Activated CD8-positive, alpha-beta memory T cell treated with anti-CD3 and anti-CD28 coated beads, Interleukin-2, amount 10 ng/mL, durations not matched to agents 7 days and 5 days (primary cell): Measurements from ENCODE around the gene HNF1A. TPM values are rescaled to one million over a fixed set of nuclear protein-coding genes. Genes with fewer than 3 reads are reported as not detected.

Source experiments
- ATAC-seq: fragments of 150-1000 bp; cut with Tn5 transposase; one replicate; pipeline ENCODE4 v1.10.0; 2021; ENCODE audit warnings: moderate library complexity
- CTCF ChIA-PET: fragments of 350-600 bp; sonication (Branson Sonifier 250); formaldehyde crosslinking; loops from one replicate; lab custom pipeline; 2021; ENCODE audit warnings: antibody characterized with exemption; lab: Charles Lee
- DNase-seq: peaks from one replicate; pipeline ENCODE4 v3.0.0-alpha.2; 2020
- H3K27ac Mint-ChIP-seq: one replicate; pipeline ENCODE4 v1.8.0; 2021; ENCODE audit warnings: mild to moderate bottlenecking, mixed read lengths
- H3K27me3 Mint-ChIP-seq: one replicate; pipeline ENCODE4 v1.8.0; 2021; ENCODE audit warnings: mixed read lengths
- H3K36me3 Mint-ChIP-seq: one replicate; pipeline ENCODE4 v1.8.0; 2021; ENCODE audit warnings: mild to moderate bottlenecking, mixed read lengths
- H3K4me1 Mint-ChIP-seq: one replicate; pipeline ENCODE4 v1.8.0; 2021; ENCODE audit warnings: mixed read lengths
- H3K4me3 Mint-ChIP-seq: one replicate; pipeline ENCODE4 v1.8.0; 2021; ENCODE audit warnings: mild to moderate bottlenecking, moderate library complexity, mixed read lengths
- H3K9me3 Mint-ChIP-seq: one replicate; pipeline ENCODE4 v1.8.0; 2022; ENCODE audit warnings: low read depth, mixed read lengths
- total RNA-seq, 2 experiments: library from RNA; stranded (reverse); gene quantifications; one replicate each; pipeline ENCODE4 v1.2.3, GENCODE V29; 2021

HNF1A gene
- total RNA-seq, 2 experiments from 2014 or later, result not detected

DNA sequence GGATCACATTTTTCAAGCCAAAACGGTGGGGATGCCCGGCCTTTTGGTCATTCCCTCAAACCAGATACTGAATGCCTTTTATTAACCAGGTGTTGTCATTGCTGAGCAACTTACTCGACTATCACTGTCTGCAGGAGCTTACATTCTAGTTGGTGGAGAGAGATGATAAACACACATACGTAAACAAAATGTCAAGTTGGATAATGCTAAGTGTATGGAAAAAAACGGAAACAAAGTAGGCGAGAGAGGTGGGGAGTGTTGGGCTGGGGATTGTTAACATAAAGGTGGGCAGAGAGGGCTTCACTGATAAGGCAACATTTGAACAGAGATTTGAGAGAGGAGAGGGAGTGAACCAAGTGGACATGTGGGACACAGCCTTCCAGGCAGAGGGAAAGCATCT is 33.5 kb downstream of the HNF1A start:
- Mint-ChIP-seq H3K4me1 (peaks cover 21% of the 10 kb centered on the region), H3K36me3 (peaks cover 13% of the 10 kb centered on the region), H3K4me3 (no peak overlapping the region), H3K27me3 (no peaks in the 10 kb centered on the region), H3K27ac (no peak overlapping the region), H3K9me3 (no peaks in the 10 kb centered on the region)
- no peak for DNase-seq
- no peak for ATAC-seq
- CTCF ChIA-PET, result no interaction called here

DNA sequence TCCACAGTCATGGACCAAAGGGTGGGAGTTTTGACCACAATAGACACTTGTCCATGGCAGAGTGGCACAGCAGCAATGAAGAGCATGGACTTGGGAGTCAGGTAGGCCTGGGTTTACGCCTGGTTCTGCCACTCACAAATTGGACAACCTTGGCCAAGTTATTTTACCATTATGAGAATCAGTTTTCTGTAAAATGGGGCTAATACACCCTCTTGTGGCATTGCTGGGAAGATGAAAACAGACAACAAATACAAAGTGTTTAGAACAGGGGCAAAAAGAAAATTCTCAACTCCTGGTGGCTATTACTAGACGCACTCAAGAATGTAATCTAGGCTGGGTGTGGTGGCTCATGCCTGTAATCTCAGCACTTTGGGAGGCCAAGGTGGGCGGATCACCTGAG is 35.4 kb downstream of the HNF1A start:
- CTCF ChIA-PET, result interaction anchor here (1.4 kb wide), 1 partner anchor 54 kb away, joined by 3 read pairs; no protein-coding TSS in a partner anchor
- DNase-seq, result no peak
- H3K4me3 Mint-ChIP-seq, result no peak overlapping the region
- peaks cover 21% of the 10 kb centered on the region for H3K4me1 Mint-ChIP-seq
- no peaks in the 10 kb centered on the region for H3K9me3 Mint-ChIP-seq
- no peaks in the 10 kb centered on the region for H3K27me3 Mint-ChIP-seq
- ATAC-seq, result no peak
- no peak overlapping the region for H3K27ac Mint-ChIP-seq
- peaks cover 8% of the 10 kb centered on the region for H3K36me3 Mint-ChIP-seq

DNA sequence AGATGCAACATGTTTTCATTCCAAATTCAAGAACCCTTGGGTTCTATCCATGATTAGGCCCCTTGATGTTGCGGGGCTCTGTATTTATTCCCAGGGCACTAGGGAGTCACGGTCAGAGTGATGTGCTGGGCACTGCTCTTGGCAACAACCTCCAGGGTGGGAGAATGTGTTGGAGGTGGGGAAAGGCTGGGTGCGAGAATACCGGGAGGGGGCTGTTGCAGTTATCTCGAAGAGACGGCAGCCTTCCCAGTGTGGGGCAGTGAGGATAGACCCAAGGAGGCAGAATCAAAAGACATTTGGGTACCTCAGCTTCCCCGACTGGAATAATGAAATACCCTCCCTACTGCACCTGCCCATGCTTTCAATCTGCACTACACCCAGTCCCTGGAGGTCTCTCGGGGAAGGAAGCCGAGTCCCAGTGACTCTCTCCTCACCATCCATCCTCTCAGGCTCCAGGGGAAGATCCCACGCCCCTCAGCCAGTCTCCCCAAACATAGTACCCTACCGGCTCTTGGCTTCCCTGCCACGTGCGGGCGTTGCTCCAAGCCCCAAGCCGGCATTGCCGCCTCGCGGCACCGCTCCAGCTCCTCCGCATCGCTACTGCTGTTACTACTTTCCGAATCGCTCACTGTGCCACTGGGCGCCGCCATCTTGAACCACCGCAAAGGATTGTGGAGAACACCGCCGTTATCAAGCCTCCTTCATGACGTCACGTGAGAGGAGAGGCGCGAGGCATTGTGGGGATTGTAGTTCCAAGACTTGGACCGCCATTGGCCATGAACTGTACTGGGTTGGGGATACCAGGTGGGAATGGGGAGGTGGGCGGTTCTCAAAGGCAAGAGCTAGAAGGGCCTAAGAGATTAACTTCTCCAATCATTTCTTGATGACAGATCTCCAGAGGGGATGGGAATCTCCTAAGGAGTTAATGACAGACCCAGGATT is 37.8 kb downstream of the HNF1A start, which contains the start of gene C12orf43:
Gene C12orf43 (minus strand): TSS at position 663 of the 942 bp plus-strand sequence. CDS start 13 bp downstream, at position 650.
- Mint-ChIP-seq H3K9me3 (no peaks in the 10 kb centered on the region), H3K36me3 (peaks cover 24% of the 10 kb centered on the region), H3K27ac (peak within 1 kb of the TSS; percentile 95), H3K4me3 (peak within 1 kb of the TSS; percentile 97), H3K4me1 (peaks cover 21% of the 10 kb centered on the region), H3K27me3 (no peaks in the 10 kb centered on the region)
- CTCF ChIA-PET, result interaction anchor here (0.8 to 2.8 kb wide), 6 partner anchors 10 to 94 kb away, joined by 3 to 9 read pairs (median 4); no protein-coding TSS in a partner anchor
- peak; percentile 97 for DNase-seq
- peak; percentile 97 for ATAC-seq

DNA sequence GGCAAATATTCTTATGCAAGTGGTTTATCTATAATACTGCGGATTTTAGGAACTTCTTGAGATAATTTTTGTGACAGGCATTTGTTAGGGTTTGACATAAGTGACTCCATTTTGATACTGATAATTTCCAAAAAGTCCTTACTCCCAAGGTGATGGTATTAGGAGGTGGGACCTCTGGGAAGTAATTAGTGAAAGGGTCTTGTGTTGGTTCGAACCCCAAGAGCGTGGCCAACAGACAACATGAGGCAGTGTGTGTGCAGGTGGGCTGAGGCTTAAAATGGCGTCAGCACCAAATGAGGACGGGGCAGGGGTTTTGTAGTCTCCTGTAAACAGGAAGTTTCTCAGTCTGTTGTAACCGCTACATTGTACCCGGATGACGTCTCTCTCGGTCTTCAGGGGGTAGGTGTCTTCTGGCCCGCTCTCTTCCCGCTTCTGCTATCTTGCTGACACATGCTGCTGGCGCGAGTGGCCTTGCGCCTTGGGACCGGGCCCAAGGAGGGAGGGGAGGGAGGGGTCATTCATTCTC is 39.7 kb downstream of the HNF1A start:
- Mint-ChIP-seq H3K9me3 (no peaks in the 10 kb centered on the region), H3K4me3 (no peak overlapping the region), H3K4me1 (peaks cover 19% of the 10 kb centered on the region), H3K27me3 (no peaks in the 10 kb centered on the region), H3K27ac (no peak overlapping the region), H3K36me3 (peaks cover 32% of the 10 kb centered on the region)
- ATAC-seq (no peak), DNase-seq (no peak)
- CTCF ChIA-PET, result interaction anchor here (1.5 to 2.8 kb wide), 2 partner anchors 8 to 42 kb away, joined by 3 to 9 read pairs; no protein-coding TSS in a partner anchor

DNA sequence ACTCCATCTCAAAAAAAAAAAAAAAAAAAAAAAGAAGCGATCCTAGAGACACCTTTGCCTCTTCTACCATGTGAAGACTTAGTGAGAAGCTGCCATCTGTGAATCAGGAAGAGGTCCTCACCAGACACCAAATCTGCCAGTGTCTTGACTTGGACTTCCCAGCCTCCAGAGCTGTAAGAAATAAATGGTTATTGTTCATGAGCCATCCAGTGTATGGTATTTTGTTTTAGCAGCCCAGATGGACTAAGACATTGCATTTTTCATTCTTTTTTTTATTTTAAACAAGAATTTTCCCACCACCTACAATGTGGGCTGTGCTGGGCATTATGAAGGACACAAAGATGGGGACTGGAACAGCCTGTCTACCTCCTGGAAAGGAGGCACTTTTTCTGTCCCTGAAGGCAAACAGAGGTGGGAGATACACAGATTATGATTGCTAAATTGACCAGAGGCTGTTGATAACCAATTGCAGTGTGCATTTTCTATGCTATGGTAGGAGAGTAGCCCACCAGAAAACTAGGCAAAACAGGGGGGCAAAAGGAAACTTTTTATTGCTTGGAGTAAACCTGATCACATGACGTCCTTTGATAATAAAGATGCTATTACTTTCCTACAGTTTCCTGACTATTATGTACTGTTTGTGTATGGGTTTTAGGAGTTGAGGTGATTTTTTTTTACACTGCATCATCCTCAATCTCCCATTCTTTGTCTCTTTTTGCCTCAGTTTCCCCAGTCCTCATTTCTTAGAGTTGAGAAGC is 40.7 kb downstream of the HNF1A start:
- ATAC-seq (no peak), DNase-seq (no peak)
- peaks cover 18% of the 10 kb centered on the region for H3K4me1 Mint-ChIP-seq
- peaks cover 40% of the 10 kb centered on the region for H3K36me3 Mint-ChIP-seq
- no peaks in the 10 kb centered on the region for H3K27me3 Mint-ChIP-seq
- H3K9me3 Mint-ChIP-seq, result no peaks in the 10 kb centered on the region
- no peak overlapping the region for H3K27ac Mint-ChIP-seq
- CTCF ChIA-PET, result interaction anchor here (1.1 to 1.5 kb wide), 2 partner anchors 8 to 77 kb away, joined by 3 to 4 read pairs; no protein-coding TSS in a partner anchor
- no peak overlapping the region for H3K4me3 Mint-ChIP-seq

DNA sequence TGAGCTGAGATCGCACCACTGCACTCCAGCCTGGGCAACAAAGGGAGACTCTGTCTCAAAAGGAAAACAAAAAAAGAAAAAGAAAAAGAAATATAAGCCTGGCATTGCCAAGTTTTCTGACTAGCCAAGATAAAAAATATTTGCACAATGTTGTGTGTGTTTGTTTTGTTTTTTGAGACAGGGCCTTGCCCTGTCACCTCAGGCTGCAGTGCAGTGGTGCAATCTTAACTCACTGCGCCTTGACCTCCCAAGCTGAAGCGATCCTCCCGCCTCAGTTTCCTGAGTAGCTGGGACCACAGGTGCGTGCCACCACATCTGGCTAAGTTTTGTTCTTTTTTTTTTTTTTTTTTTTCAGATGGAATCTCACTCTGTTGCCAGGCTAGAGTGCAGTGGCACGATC is 43.4 kb downstream of the HNF1A start:
- CTCF ChIA-PET, result interaction anchor here (1.1 kb wide), 1 partner anchor 12 kb away, joined by 3 read pairs; no protein-coding TSS in a partner anchor
- Mint-ChIP-seq H3K4me1 (peaks cover 5% of the 10 kb centered on the region), H3K4me3 (no peak overlapping the region), H3K9me3 (no peaks in the 10 kb centered on the region), H3K27me3 (no peaks in the 10 kb centered on the region), H3K36me3 (peaks cover 61% of the 10 kb centered on the region), H3K27ac (no peak overlapping the region)
- DNase-seq, result no peak
- no peak for ATAC-seq

DNA sequence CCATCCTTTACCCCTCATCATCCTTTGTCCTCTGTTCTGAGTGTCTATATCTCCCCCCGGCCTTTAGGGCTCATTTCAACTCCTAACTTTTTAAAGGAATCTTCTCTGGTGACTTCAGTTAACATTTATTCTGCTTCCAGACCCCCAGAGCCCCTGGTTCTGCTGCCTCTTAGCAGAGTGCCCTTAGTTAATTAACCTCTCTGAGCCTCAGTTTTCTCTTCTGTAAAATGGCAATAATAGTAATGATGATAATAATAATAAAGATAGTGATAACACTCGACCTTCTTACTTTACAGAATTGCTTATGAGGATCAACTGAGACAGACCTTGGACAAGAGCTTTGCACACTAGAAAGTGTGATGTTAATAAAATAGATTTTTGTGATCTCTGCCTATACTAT is 44.4 kb downstream of the HNF1A start:
- H3K36me3 Mint-ChIP-seq, result peaks cover 69% of the 10 kb centered on the region
- H3K9me3 Mint-ChIP-seq, result no peaks in the 10 kb centered on the region
- H3K4me3 Mint-ChIP-seq, result no peak overlapping the region
- CTCF ChIA-PET, result no interaction called here
- peaks cover 6% of the 10 kb centered on the region for H3K4me1 Mint-ChIP-seq
- no peak for ATAC-seq
- no peaks in the 10 kb centered on the region for H3K27me3 Mint-ChIP-seq
- H3K27ac Mint-ChIP-seq, result no peak overlapping the region
- no peak for DNase-seq

DNA sequence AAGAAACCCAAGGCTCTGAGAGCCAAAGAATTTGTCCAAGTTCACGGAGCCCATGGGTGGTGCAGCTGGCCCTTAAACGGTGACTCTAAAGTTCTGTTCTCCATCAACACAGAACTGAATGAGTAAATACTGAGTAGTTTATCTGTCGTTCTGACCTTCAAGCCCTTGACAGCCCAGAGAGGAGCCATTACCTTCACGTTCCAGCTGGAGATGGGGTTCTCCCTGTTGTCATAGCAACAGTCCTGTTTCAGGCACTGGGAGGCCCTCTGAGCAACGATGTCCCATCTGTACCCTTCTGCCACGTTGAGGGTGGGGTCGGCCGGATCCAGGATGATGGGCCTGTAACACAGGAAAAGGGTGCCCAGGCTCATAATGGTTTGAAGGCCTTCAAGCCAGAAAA is 45.5 kb downstream of the HNF1A start:
- CTCF ChIA-PET, result no interaction called here
- no peaks in the 10 kb centered on the region for H3K9me3 Mint-ChIP-seq
- ATAC-seq, result no peak
- peaks cover 14% of the 10 kb centered on the region for H3K4me1 Mint-ChIP-seq
- H3K36me3 Mint-ChIP-seq, result peaks cover 77% of the 10 kb centered on the region
- no peak overlapping the region for H3K27ac Mint-ChIP-seq
- H3K27me3 Mint-ChIP-seq, result no peaks in the 10 kb centered on the region
- no peak overlapping the region for H3K4me3 Mint-ChIP-seq
- no peak for DNase-seq

DNA sequence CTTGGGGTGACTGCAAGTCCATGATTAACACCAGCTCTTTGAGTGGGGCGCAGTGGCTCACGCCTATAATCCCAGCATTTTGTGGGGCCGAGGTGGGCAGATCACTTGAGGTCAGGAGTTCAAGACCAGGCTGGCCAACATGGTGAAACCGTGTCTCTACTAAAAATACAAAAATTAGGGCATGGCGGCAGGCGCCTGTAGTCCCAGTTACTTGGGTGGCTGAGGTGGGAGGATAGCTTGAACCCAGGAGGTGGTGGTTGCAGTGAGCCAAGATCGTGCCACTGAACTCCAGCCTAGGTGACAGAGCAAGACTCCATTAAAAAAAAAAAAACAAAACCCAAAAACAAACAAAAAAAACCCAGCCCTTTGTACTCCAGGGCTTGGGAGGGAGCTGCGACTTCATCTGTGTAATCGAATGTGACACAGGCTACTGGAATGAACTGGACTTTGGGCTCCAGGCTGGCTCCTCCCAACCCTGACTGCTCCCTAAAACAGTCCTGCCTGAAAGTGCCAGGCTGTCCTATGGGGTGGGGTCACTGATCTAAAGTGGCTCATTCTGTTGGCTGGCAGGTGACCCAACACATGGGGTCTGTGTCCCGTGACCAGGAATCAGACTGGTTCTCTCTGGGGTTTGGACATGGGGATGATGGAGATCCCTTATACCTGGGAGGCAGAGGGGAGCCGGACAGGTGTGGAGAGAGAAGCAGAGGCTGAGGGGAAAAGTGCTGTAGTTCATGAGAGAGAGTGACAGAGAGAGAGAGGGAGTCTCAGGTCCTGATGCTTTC is 47.3 kb downstream of the HNF1A start:
- Mint-ChIP-seq H3K36me3 (peaks cover 69% of the 10 kb centered on the region), H3K4me1 (peaks cover 15% of the 10 kb centered on the region), H3K27ac (peak overlapping the region; percentile 31), H3K9me3 (no peaks in the 10 kb centered on the region), H3K27me3 (no peaks in the 10 kb centered on the region), H3K4me3 (no peak overlapping the region)
- CTCF ChIA-PET, result interaction anchor here (0.6 to 1.4 kb wide), 2 partner anchors 8 to 528 kb away, joined by 3 read pairs; no protein-coding TSS in a partner anchor
- no peak for ATAC-seq
- DNase-seq, result no peak

DNA sequence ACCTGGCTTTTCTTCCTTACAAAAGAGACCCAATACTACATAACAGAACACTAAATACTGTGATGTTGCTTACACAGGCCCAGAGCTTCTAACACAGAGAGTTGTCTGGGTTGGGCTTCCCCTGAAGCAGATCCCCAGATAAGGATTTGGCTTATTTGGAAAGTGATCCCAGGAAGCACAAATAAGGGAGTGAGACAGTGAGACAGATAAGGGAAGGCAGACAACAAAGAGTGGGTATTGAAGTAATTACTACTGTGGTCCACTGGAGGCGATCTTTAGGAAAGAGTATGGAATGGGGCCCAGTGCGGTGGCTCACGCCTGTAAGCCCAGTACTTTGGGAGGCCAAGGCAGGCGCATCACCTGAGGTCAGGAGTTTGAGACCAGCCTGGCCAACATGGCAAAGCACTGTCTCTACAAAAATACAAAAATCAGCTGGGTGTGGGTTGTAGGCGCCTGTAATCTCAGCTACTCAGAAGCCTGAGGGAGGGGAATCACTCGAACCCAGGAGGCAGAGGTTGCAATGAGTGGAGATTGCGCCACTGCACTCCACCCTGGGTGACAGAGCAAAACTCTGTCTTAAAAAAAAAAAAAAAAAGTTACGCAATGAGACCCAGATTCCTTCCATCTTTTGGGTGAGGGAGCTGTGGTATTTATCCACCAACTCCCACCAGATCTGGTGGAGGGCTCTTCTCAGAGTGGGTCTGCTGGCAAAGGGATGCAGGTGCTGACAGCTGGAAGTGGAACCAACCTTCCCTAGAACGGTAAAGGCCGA is 48.1 kb downstream of the HNF1A start:
- peaks cover 19% of the 10 kb centered on the region for H3K4me1 Mint-ChIP-seq
- peaks cover 71% of the 10 kb centered on the region for H3K36me3 Mint-ChIP-seq
- DNase-seq (no peak), ATAC-seq (no peak)
- H3K27ac Mint-ChIP-seq, result peak overlapping the region; percentile 43
- no peak overlapping the region for H3K4me3 Mint-ChIP-seq
- CTCF ChIA-PET, result interaction anchor here (1.2 to 1.4 kb wide), 2 partner anchors 9 to 21 kb away, joined by 3 to 4 read pairs; no protein-coding TSS in a partner anchor
- H3K27me3 Mint-ChIP-seq, result no peaks in the 10 kb centered on the region
- no peaks in the 10 kb centered on the region for H3K9me3 Mint-ChIP-seq

DNA sequence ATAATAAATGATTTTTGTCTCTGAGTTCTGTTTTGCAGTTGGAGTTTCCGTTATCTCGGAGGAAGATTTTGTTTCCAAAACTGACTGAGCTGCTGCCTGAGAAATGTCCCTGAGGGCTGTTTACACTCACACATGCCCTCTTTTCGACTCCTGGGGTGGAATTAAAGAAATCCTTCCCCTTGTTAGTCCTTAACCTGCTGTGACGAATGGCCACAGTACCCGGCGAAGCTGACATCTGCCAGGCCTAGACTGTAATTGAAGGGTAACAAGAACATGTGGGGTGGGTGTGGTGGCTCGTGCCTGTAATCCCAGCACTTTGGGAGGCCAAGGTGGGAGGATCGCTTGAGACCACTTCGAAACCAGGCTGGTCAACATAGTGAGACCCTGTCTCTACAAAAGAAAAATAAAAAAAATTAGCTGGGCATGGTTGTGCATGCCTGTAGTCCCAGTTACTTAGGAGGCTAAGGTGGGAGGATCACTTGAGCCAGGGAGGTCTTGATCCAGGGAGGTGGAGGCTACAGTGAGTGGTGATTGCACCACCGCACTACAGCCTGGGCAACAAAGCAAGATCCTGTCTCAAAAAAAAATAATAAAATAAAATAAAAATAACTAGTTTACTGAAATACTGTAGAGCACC is 52.4 kb downstream of the HNF1A start:
- H3K27ac Mint-ChIP-seq, result no peak overlapping the region

More for the DNA sequence above, 52.4 kb downstream of the HNF1A start:
- no peak for ATAC-seq
- Mint-ChIP-seq H3K4me3 (no peak overlapping the region), H3K36me3 (peaks cover 85% of the 10 kb centered on the region), H3K9me3 (no peaks in the 10 kb centered on the region), H3K4me1 (peaks cover 54% of the 10 kb centered on the region), H3K27me3 (no peaks in the 10 kb centered on the region)
- CTCF ChIA-PET, result interaction anchor here (1.7 kb wide), 1 partner anchor 30 kb away, joined by 5 read pairs; no protein-coding TSS in a partner anchor
- no peak for DNase-seq
